ENCODE results near the gene CAP2.
"Not testable (repeated sequence)": the region's sequence is repeated elsewhere in the genome, so short reads cannot be mapped to it uniquely, and the experiment has no call there.

CAP2 gene

GRCh38 chr6:17385660-17386059 lies 7.7 kb upstream of the CAP2 start:
- Mint-ChIP-seq H3K27ac (no peak overlapping the region), H3K4me1 (no peaks in the 10 kb centered on the region), H3K4me3 (no peak overlapping the region), H3K27me3 (peaks cover 4% of the 10 kb centered on the region), H3K9me3 (peaks cover 3% of the 10 kb centered on the region), H3K36me3 (no peaks in the 10 kb centered on the region)
- DNase-seq (ENCODE audit: low spot score in 2 of 2), result no peak
- ATAC-seq (ENCODE audit: low read depth), result no peak

GRCh38 chr6:17388365-17388764 lies 5.0 kb upstream of the CAP2 start:
- ATAC-seq (ENCODE audit: low read depth), result no peak
- no peak for DNase-seq (ENCODE audit: low spot score in 2 of 2)
- H3K9me3 Mint-ChIP-seq, result peaks cover 4% of the 10 kb centered on the region
- no peaks in the 10 kb centered on the region for H3K36me3 Mint-ChIP-seq
- H3K27me3 Mint-ChIP-seq, result peaks cover 16% of the 10 kb centered on the region
- no peak overlapping the region for H3K27ac Mint-ChIP-seq
- no peak overlapping the region for H3K4me3 Mint-ChIP-seq
- peaks cover 3% of the 10 kb centered on the region for H3K4me1 Mint-ChIP-seq

GRCh38 chr6:17389274-17389847 lies 4.0 kb upstream of the CAP2 start:
- no peak for DNase-seq (ENCODE audit: low spot score in 2 of 2)
- H3K27me3 Mint-ChIP-seq, result peaks cover 18% of the 10 kb centered on the region
- no peak overlapping the region for H3K4me3 Mint-ChIP-seq
- no peaks in the 10 kb centered on the region for H3K36me3 Mint-ChIP-seq
- no peak for ATAC-seq (ENCODE audit: low read depth)
- peaks cover 4% of the 10 kb centered on the region for H3K9me3 Mint-ChIP-seq
- peaks cover 4% of the 10 kb centered on the region for H3K4me1 Mint-ChIP-seq
- H3K27ac Mint-ChIP-seq, result no peak overlapping the region

GRCh38 chr6:17390276-17390675 lies 3.1 kb upstream of the CAP2 start:
- DNase-seq (ENCODE audit: low spot score in 2 of 2) (no peak), ATAC-seq (ENCODE audit: low read depth) (no peak)
- no peaks in the 10 kb centered on the region for H3K36me3 Mint-ChIP-seq
- H3K9me3 Mint-ChIP-seq, result peaks cover 4% of the 10 kb centered on the region
- peaks cover 20% of the 10 kb centered on the region for H3K27me3 Mint-ChIP-seq
- no peak overlapping the region for H3K4me3 Mint-ChIP-seq
- no peak overlapping the region for H3K27ac Mint-ChIP-seq
- peaks cover 4% of the 10 kb centered on the region for H3K4me1 Mint-ChIP-seq

- Mint-ChIP-seq H3K36me3 (no peaks in the 10 kb centered on the region), H3K4me3 (no peak overlapping the region), H3K4me1 (peaks cover 4% of the 10 kb centered on the region), H3K27ac (no peak overlapping the region), H3K9me3 (peaks cover 1% of the 10 kb centered on the region), H3K27me3 (peaks cover 25% of the 10 kb centered on the region)
- no peak for DNase-seq (ENCODE audit: low spot score in 2 of 2)
- ATAC-seq (ENCODE audit: low read depth), result no peak
Measured at GRCh38 chr6:17391976-17392375, 1.4 kb upstream of the CAP2 start.

GRCh38 chr6:17393892-17394631 lies 667 bp downstream of the CAP2 start:
- DNase-seq (ENCODE audit: low spot score in 2 of 2) (no peak), ATAC-seq (ENCODE audit: low read depth) (no peak)
- Mint-ChIP-seq H3K27ac (no peak overlapping the region), H3K4me3 (peak overlapping the region; percentile 54), H3K9me3 (peaks cover 1% of the 10 kb centered on the region), H3K36me3 (no peaks in the 10 kb centered on the region), H3K27me3 (peaks cover 26% of the 10 kb centered on the region), H3K4me1 (peaks cover 4% of the 10 kb centered on the region)

- H3K27ac Mint-ChIP-seq, result no peak overlapping the region
- peaks cover 27% of the 10 kb centered on the region for H3K27me3 Mint-ChIP-seq
- peaks cover 1% of the 10 kb centered on the region for H3K9me3 Mint-ChIP-seq
- H3K4me3 Mint-ChIP-seq, result no peak overlapping the region
- no peak for DNase-seq (ENCODE audit: low spot score in 2 of 2)
- no peak for ATAC-seq (ENCODE audit: low read depth)
- H3K4me1 Mint-ChIP-seq, result peaks cover 4% of the 10 kb centered on the region
- no peaks in the 10 kb centered on the region for H3K36me3 Mint-ChIP-seq
Measured at GRCh38 chr6:17395112-17395511, 1.7 kb downstream of the CAP2 start.

- no peak overlapping the region for H3K27ac Mint-ChIP-seq
Measured at GRCh38 chr6:17396256-17396655, 2.9 kb downstream of the CAP2 start.

GRCh38 chr6:17397764-17398194 lies 4.4 kb downstream of the CAP2 start:
- ATAC-seq (ENCODE audit: low read depth), result no peak
- H3K9me3 Mint-ChIP-seq, result peaks cover 3% of the 10 kb centered on the region
- H3K4me3 Mint-ChIP-seq, result no peak overlapping the region
- H3K27me3 Mint-ChIP-seq, result peaks cover 18% of the 10 kb centered on the region
- no peak for DNase-seq (ENCODE audit: low spot score in 2 of 2)
- peaks cover 4% of the 10 kb centered on the region for H3K4me1 Mint-ChIP-seq
- no peak overlapping the region for H3K27ac Mint-ChIP-seq
- H3K36me3 Mint-ChIP-seq, result no peaks in the 10 kb centered on the region

More at GRCh38 chr6:17396256-17396655, 2.9 kb downstream of the CAP2 start:
- DNase-seq (ENCODE audit: low spot score in 2 of 2), result no peak
- no peaks in the 10 kb centered on the region for H3K36me3 Mint-ChIP-seq
- peaks cover 23% of the 10 kb centered on the region for H3K27me3 Mint-ChIP-seq
- peaks cover 3% of the 10 kb centered on the region for H3K9me3 Mint-ChIP-seq
- no peak overlapping the region for H3K4me3 Mint-ChIP-seq
- ATAC-seq (ENCODE audit: low read depth), result no peak
- peaks cover 4% of the 10 kb centered on the region for H3K4me1 Mint-ChIP-seq

- H3K4me1 Mint-ChIP-seq; H3K27me3 Mint-ChIP-seq; H3K36me3 Mint-ChIP-seq; ATAC-seq (ENCODE audit: low read depth); H3K4me3 Mint-ChIP-seq; H3K27ac Mint-ChIP-seq; H3K9me3 Mint-ChIP-seq; DNase-seq (ENCODE audit: low spot score in 2 of 2): not testable (repeated sequence)
Measured at GRCh38 chr6:17405181-17405943, 12.0 kb downstream of the CAP2 start.

GRCh38 chr6:17405944-17406245 lies 12.5 kb downstream of the CAP2 start:
- peaks cover 7% of the 10 kb centered on the region for H3K9me3 Mint-ChIP-seq
- H3K36me3 Mint-ChIP-seq, result no peaks in the 10 kb centered on the region
- DNase-seq (ENCODE audit: low spot score in 2 of 2), result no peak
- no peaks in the 10 kb centered on the region for H3K27me3 Mint-ChIP-seq
- H3K4me1 Mint-ChIP-seq, result no peaks in the 10 kb centered on the region
- no peak for ATAC-seq (ENCODE audit: low read depth)
- H3K27ac Mint-ChIP-seq, result no peak overlapping the region
- no peak overlapping the region for H3K4me3 Mint-ChIP-seq

- DNase-seq (ENCODE audit: low spot score in 2 of 2), result no peak
- H3K4me3 Mint-ChIP-seq, result no peak overlapping the region
- H3K27ac Mint-ChIP-seq, result no peak overlapping the region
- ATAC-seq (ENCODE audit: low read depth), result no peak
- peaks cover 5% of the 10 kb centered on the region for H3K9me3 Mint-ChIP-seq
- H3K4me1 Mint-ChIP-seq, result no peaks in the 10 kb centered on the region
- no peaks in the 10 kb centered on the region for H3K27me3 Mint-ChIP-seq
- H3K36me3 Mint-ChIP-seq, result no peaks in the 10 kb centered on the region
Measured at GRCh38 chr6:17408081-17408480, 14.7 kb downstream of the CAP2 start.

GRCh38 chr6:17410281-17410680 lies 16.9 kb downstream of the CAP2 start:
- DNase-seq (ENCODE audit: low spot score in 2 of 2) (no peak), ATAC-seq (ENCODE audit: low read depth) (no peak)
- no peak overlapping the region for H3K4me3 Mint-ChIP-seq
- no peaks in the 10 kb centered on the region for H3K27me3 Mint-ChIP-seq
- H3K9me3 Mint-ChIP-seq, result peaks cover 8% of the 10 kb centered on the region
- no peaks in the 10 kb centered on the region for H3K4me1 Mint-ChIP-seq
- H3K36me3 Mint-ChIP-seq, result no peaks in the 10 kb centered on the region
- H3K27ac Mint-ChIP-seq, result no peak overlapping the region

- ATAC-seq (ENCODE audit: low read depth) (no peak), DNase-seq (ENCODE audit: low spot score in 2 of 2) (no peak)
- no peak overlapping the region for H3K27ac Mint-ChIP-seq
- no peak overlapping the region for H3K4me3 Mint-ChIP-seq
- no peaks in the 10 kb centered on the region for H3K36me3 Mint-ChIP-seq
- peaks cover 10% of the 10 kb centered on the region for H3K9me3 Mint-ChIP-seq
- H3K4me1 Mint-ChIP-seq, result no peaks in the 10 kb centered on the region
- peaks cover 3% of the 10 kb centered on the region for H3K27me3 Mint-ChIP-seq
Measured at GRCh38 chr6:17413313-17413750, 19.9 kb downstream of the CAP2 start.
